ENCODE measurements around the gene FEN1. TPM values are rescaled to one million over a fixed set of nuclear protein-coding genes. Genes with fewer than 3 reads are reported as not detected.

Gene FEN1
- polyA plus RNA-seq, 1 experiment: 13.2 TPM

GRCh38 chr11:61775106-61775505 lies 17.6 kb upstream of the FEN1 start:
- no peak overlapping the region for H3K4me3 ChIP-seq (ENCODE audit: low read depth, low read length)
- H3K36me3 ChIP-seq (ENCODE audit: control insufficient read depth, insufficient read depth, low read length): no peaks in the 10 kb centered on the region
- no peaks in the 10 kb centered on the region for H3K27me3 ChIP-seq (ENCODE audit: control insufficient read depth, insufficient read depth, low read length)
- no peak for DNase-seq (ENCODE audit: low read depth)
- TF ChIP-seq CTCF (IDR thresholded peaks at IDR 0.05; ENCODE audit: insufficient read depth, low read depth, low read length): no peak
- POLR2A ChIA-PET: no interaction called here
- CTCF ChIA-PET: interaction anchor here (0.7 to 5.0 kb wide), 7 partner anchors 9 to 907 kb away, joined by 3 to 25 read pairs (median 4); no protein-coding TSS in a partner anchor

- DNase-seq (ENCODE audit: low read depth): no peak
- TF ChIP-seq CTCF (IDR thresholded peaks at IDR 0.05; ENCODE audit: insufficient read depth, low read depth, low read length): no peak
- H3K36me3 ChIP-seq (ENCODE audit: control insufficient read depth, insufficient read depth, low read length): no peaks in the 10 kb centered on the region
- POLR2A ChIA-PET: no interaction called here
- CTCF ChIA-PET: interaction anchor here (0.7 to 5.0 kb wide), 9 partner anchors 9 to 908 kb away, joined by 3 to 25 read pairs (median 4); no protein-coding TSS in a partner anchor
- no peaks in the 10 kb centered on the region for H3K27me3 ChIP-seq (ENCODE audit: control insufficient read depth, insufficient read depth, low read length)
- H3K4me3 ChIP-seq (ENCODE audit: low read depth, low read length): no peak overlapping the region
These were observed 16.8 kb upstream of the FEN1 start for GRCh38 chr11:61775606-61776554.

DNA sequence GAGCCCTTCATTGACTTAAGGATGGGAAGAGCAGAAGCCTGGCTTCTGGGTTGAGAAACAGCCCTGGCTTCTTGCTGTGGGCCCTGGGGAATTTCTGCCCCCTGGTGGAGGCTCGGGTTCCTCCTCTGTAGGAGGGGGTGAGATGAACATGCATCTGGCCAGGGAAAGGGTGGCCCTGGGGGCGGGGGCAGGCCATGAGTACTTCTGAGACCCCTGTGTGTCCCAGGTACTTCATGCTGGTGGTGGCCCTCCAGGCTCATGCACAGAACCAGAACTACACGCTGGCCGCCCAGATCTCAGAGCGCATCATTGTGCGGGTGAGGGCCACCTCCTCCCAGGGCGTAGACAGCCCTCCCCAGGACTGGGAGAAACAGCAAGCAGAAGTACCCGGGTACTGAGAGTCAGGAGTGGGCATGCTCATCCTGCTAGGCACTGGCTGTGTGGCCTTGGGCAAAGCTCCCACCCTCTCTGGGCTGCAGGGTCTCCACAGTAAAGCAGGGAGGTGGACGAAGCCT lies 16.1 kb upstream of the FEN1 start:
- CTCF ChIA-PET: interaction anchor here (0.7 to 5.0 kb wide), 9 partner anchors 10 to 305 kb away, joined by 3 to 25 read pairs (median 5); no protein-coding TSS in a partner anchor
- no peaks in the 10 kb centered on the region for H3K27me3 ChIP-seq (ENCODE audit: control insufficient read depth, insufficient read depth, low read length)
- TF ChIP-seq CTCF (IDR thresholded peaks at IDR 0.05; ENCODE audit: insufficient read depth, low read depth, low read length): peak; percentile 87
- no peak overlapping the region for H3K4me3 ChIP-seq (ENCODE audit: low read depth, low read length)
- POLR2A ChIA-PET: no interaction called here
- no peaks in the 10 kb centered on the region for H3K36me3 ChIP-seq (ENCODE audit: control insufficient read depth, insufficient read depth, low read length)
- DNase-seq (ENCODE audit: low read depth): no peak

DNA sequence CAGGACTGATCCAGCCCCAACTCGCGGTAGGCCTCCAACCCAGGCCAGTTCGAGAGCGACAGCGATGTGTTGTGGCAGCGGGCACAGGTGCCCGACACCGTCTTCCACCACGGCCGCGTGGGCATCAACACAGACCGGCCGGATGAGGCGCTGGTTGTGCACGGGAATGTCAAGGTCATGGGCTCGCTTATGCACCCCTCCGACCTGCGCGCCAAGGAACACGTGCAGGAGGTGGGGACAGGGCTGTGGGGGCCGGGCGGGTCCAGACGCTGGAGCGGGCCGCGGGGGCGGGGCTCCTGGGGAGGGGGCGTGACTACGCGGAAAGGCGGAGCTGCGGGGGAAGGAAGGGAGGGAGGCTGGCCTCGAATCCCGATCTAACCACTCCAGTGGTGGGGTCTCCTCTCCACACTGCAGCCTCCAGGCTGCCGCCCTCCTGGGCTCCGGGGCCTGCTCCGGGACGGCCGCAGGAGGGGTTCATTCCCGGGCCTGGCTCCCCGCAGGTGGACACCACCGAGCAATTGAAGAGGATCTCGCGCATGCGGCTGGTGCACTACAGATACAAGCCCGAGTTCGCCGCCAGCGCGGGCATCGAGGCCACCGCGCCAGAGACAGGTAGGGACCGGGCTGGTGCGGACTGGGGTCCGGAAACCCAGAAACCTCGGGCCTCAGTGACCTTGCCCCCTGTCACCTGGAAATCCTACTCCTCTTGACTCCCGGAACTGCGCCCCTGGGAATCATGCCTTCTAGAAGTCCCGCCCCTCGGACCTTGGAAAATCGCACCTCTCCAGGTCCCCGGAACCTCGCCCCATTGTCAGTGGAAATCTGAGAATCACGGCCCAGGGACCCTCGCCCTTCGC lies 15.2 kb upstream of the FEN1 start:
- DNase-seq (ENCODE audit: low read depth): no peak
- Histone ChIP-seq H3K27me3 (ENCODE audit: control insufficient read depth, insufficient read depth, low read length) (no peaks in the 10 kb centered on the region), H3K4me3 (ENCODE audit: low read depth, low read length) (no peak overlapping the region), H3K36me3 (ENCODE audit: control insufficient read depth, insufficient read depth, low read length) (no peaks in the 10 kb centered on the region)
- CTCF ChIA-PET: interaction anchor here (0.7 to 5.0 kb wide), 8 partner anchors 9 to 304 kb away, joined by 3 to 25 read pairs (median 5); no protein-coding TSS in a partner anchor
- TF ChIP-seq CTCF (IDR thresholded peaks at IDR 0.05; ENCODE audit: insufficient read depth, low read depth, low read length): no peak
- POLR2A ChIA-PET: no interaction called here
